ENCODE measurements around the gene CTRB1. TPM values are rescaled to one million over a fixed set of nuclear protein-coding genes. Genes with fewer than 3 reads are reported as not detected.

The CTRB1 gene
- total and polyA plus RNA-seq, 2 of the 13 experiments (the other 11 are each of a cell fraction or from before 2014, with no cell fraction given): not detected

DNA sequence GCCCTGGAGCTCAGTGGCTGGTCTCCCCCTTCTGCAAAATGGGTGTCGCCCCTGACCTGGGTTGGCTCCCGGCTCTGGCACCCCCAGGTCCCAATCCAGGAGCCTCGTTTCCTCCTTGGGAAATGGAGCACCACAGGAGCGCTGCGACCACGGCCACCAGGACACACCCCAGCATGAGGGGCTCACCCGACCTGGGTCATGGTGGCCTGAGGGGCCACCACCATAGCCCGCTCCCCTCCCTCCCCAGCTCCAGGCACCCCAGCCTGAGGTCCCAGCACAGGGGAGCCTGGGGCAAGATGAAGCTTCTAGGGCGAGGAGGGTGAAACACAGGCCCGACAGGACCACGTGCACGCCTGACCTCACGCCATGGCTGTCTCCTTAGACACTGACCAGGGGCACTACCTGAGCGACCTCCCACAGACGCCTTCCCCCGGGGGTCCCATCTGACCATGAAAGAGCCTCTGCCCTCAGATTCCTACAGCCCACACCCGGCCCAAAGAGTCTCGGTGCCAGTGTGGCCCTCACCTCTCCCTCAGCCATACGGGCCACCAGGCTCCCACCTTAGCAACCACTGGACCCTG, 20.8 kb downstream of the CTRB1 start (continued):
- no peak for TF ChIP-seq MXD3 (CRISPR knock-in tag; IDR thresholded peaks at IDR 0.05)
- no peak for TF ChIP-seq JUN (CRISPR knock-in tag; IDR thresholded peaks at IDR 0.05)
- no peak for TF ChIP-seq HDAC2 (CRISPR knock-in tag; IDR thresholded peaks at IDR 0.05)
- TF ChIP-seq RBFOX2 (IDR thresholded peaks at IDR 0.05; ENCODE audit: low read depth, low read length): peak; percentile 63; the same call in 1 of the 2 replicates
- 0 out of 2 replicates have a peak, but pooled peaks have one; percentile 54 for TF ChIP-seq SAFB2 (CRISPR knock-in tag; IDR thresholded peaks at IDR 0.05; ENCODE audit: borderline replicate concordance, low read depth)
- TF ChIP-seq ZNF17 (CRISPR knock-in tag; IDR thresholded peaks at IDR 0.05): no peak
- TF ChIP-seq ZNF543 (CRISPR knock-in tag; IDR thresholded peaks at IDR 0.05): no peak
- no peak for TF ChIP-seq ZNF446 (CRISPR knock-in tag; IDR thresholded peaks at IDR 0.05)
- no peak for TF ChIP-seq SMAD3 (CRISPR knock-in tag; IDR thresholded peaks at IDR 0.05)
- TF ChIP-seq XRCC5 (optimal IDR thresholded peaks at IDR 0.05; ENCODE audit: low read length): no peak
- TF ChIP-seq, protein P1, sequence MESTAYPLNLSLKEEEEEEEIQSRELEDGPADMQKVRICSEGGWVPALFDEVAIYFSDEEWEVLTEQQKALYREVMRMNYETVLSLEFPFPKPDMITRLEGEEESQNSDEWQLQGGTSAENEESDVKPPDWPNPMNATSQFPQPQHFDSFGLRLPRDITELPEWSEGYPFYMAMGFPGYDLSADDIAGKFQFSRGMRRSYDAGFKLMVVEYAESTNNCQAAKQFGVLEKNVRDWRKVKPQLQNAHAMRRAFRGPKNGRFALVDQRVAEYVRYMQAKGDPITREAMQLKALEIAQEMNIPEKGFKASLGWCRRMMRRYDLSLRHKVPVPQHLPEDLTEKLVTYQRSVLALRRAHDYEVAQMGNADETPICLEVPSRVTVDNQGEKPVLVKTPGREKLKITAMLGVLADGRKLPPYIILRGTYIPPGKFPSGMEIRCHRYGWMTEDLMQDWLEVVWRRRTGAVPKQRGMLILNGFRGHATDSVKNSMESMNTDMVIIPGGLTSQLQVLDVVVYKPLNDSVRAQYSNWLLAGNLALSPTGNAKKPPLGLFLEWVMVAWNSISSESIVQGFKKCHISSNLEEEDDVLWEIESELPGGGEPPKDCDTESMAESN (CRISPR knock-in tag; conservative IDR thresholded peaks at IDR 0.05): no peak
- TF ChIP-seq MLLT10 (CRISPR knock-in tag; IDR thresholded peaks at IDR 0.05): no peak
- TF ChIP-seq, protein P2, sequence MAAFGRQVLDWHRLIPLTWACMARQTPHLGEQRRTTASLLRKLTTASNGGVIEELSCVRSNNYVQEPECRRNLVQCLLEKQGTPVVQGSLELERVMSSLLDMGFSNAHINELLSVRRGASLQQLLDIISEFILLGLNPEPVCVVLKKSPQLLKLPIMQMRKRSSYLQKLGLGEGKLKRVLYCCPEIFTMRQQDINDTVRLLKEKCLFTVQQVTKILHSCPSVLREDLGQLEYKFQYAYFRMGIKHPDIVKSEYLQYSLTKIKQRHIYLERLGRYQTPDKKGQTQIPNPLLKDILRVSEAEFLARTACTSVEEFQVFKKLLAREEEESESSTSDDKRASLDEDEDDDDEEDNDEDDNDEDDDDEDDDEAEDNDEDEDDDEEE (CRISPR knock-in tag; IDR thresholded peaks at IDR 0.05): no peak
- TF ChIP-seq ZBTB38 (CRISPR knock-in tag; IDR thresholded peaks at IDR 0.05): no peak
- no peak for TF ChIP-seq TIGD3 (CRISPR knock-in tag; IDR thresholded peaks at IDR 0.05; ENCODE audit: borderline replicate concordance)
- TF ChIP-seq AGO2 (optimal IDR thresholded peaks at IDR 0.05; ENCODE audit: low read depth, low read length): peak; percentile 96
- no peak for TF ChIP-seq CBX1 (IDR thresholded peaks at IDR 0.05; ENCODE audit: low read depth)
- no peak for TF ChIP-seq ZNF317 (CRISPR knock-in tag; IDR thresholded peaks at IDR 0.05)
- no peak for TF ChIP-seq HHEX (CRISPR knock-in tag; IDR thresholded peaks at IDR 0.05)
- TF ChIP-seq PCBP1 (IDR thresholded peaks at IDR 0.05; ENCODE audit: borderline replicate concordance, low read depth, low read length): 0 out of 2 replicates have a peak, but pooled peaks have one; percentile 21
- no peak for TF ChIP-seq ELF3 (CRISPR knock-in tag; IDR thresholded peaks at IDR 0.05)
- TF ChIP-seq ZMYM2 (CRISPR knock-in tag; IDR thresholded peaks at IDR 0.05): no peak
- no peak for TF ChIP-seq EEA1 (CRISPR knock-in tag; IDR thresholded peaks at IDR 0.05; ENCODE audit: borderline replicate concordance)
- TF ChIP-seq ZNF3 (CRISPR knock-in tag; IDR thresholded peaks at IDR 0.05): no peak
- no peak for TF ChIP-seq MEIS2 (CRISPR knock-in tag; IDR thresholded peaks at IDR 0.05)
- TF ChIP-seq ZBTB20 (CRISPR knock-in tag; IDR thresholded peaks at IDR 0.05; ENCODE audit: borderline replicate concordance, low read depth): no peak
- TF ChIP-seq KDM4B (CRISPR knock-in tag; IDR thresholded peaks at IDR 0.05): no peak
- no peak for TF ChIP-seq ZBTB14 (CRISPR knock-in tag; IDR thresholded peaks at IDR 0.05)
